ENCODE measurements around the gene MELTF. TPM values are rescaled to one million over a fixed set of nuclear protein-coding genes. Genes with fewer than 3 reads are reported as not detected.
"Not testable (repeated sequence)": the region's sequence is repeated elsewhere in the genome, so short reads cannot be mapped to it uniquely, and the experiment has no call there.

MELTF gene
- total and polyA plus RNA-seq, 11 donors, result 4.9 to 72.6 (median 10.3) TPM

DNA sequence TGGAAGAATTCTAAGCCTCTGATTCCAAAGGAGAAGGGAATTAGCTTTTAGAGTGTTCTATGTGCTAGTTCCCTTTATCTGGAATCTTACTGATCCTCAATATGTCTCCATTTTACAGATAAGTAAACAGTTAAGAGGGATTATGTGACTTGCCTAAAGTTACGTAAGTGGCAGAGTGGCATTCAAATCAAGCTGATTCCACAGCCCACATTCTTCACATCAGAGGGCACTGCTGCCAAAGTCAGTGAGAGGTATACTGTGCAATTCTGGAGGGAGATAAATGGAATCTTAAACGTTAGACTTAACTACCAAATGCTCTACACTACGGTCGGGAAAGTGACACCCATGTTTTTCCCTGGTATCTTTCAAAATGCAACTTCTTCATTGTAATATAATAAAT lies 11.0 kb upstream of the MELTF start:
- peaks cover 0 to 8% (median 0%) of the 10 kb centered on the region in 12 donors for H3K4me1 ChIP-seq
- ATAC-seq, result peak; percentile 50 to 75 (median 66)
- WGBS, 4 donors, result 36 to 58% (median 52%) methylated on average over 4 of the region's 4 CpGs
- H3K4me3 ChIP-seq, result no peak overlapping the region
- no peaks in the 10 kb centered on the region for H3K9me3 ChIP-seq
- intact Hi-C loops (cut with DNase I), result no loop called here
- H3K27me3 ChIP-seq, result no peaks in the 10 kb centered on the region
- peaks cover 0 to 38% (median 21%) of the 10 kb centered on the region in 9 donors for H3K36me3 ChIP-seq
- DNase-seq, result no peak
- no peak overlapping the region for H3K27ac ChIP-seq
- TF ChIP-seq, protein P1, sequence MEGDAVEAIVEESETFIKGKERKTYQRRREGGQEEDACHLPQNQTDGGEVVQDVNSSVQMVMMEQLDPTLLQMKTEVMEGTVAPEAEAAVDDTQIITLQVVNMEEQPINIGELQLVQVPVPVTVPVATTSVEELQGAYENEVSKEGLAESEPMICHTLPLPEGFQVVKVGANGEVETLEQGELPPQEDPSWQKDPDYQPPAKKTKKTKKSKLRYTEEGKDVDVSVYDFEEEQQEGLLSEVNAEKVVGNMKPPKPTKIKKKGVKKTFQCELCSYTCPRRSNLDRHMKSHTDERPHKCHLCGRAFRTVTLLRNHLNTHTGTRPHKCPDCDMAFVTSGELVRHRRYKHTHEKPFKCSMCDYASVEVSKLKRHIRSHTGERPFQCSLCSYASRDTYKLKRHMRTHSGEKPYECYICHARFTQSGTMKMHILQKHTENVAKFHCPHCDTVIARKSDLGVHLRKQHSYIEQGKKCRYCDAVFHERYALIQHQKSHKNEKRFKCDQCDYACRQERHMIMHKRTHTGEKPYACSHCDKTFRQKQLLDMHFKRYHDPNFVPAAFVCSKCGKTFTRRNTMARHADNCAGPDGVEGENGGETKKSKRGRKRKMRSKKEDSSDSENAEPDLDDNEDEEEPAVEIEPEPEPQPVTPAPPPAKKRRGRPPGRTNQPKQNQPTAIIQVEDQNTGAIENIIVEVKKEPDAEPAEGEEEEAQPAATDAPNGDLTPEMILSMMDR (IDR thresholded peaks at IDR 0.05), result peak in 1 of 12 donors; percentile 12
- TF ChIP-seq POLR2A (IDR thresholded peaks at IDR 0.05), result no peak

DNA sequence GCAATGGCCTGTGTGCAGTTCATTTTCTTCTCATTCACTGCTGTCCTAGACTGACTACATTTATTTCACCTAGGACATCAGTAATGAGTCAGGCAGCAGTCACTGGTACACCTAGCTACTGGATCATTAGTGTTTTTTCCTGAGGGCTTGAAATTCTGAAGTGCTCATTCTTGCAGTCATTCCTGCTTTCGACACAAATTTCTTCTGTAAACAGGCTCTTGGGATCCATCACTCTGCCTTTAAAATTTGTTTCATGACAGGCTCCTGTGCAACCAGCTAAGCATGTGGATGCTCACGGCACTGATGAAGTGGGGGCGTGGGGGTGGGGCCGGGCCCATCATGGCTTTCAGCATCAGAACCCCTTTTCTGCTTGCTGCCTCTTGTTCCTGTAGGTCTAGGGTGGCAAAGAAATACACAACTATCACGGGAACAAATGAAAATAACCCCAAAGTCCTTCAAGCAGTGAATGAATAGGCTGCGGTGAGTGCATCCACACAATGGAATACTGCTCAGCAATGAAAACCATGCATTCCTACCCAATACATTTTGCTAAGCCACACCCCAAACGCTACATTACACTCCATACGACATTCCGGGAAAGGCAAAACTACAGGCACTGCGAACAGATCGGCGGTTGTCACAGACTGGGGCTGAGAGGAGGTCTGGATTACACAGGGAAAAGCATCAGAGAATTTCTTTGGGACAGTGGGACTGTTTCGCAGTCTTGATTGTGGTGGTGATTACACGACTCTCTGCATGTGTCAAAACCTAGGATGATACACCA lies 9.3 kb upstream of the MELTF start:
- peak in 1 of 4 donors; percentile 54 for ATAC-seq
- WGBS, 4 donors, result 81 to 89% (median 88%) methylated on average over 14 of the region's 14 CpGs

DNA sequence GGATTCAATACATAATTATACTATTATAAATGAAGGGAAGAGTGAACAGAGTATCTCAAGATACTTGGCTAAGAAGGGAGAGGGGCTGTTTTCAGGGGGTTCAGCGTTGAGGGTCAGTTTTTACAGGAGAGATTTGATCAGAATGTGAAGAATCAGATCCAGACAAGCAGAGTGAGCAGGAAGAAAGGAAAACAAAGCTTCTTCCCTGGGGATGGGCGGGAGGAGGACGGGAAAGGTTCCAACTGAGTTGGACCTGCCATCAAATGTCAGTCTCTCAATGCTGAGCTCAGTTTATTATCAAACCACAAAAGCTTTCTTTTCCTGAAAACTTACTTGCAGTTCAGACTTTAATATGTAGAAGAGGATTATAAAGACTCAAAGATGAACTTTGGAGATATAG lies 6.0 kb upstream of the MELTF start:
- DNase-seq (no peak), ATAC-seq (no peak)
- Histone ChIP-seq H3K36me3 (peaks cover 0 to 2% (median 0%) of the 10 kb centered on the region in 9 donors), H3K27me3 (no peaks in the 10 kb centered on the region), H3K9me3 (no peaks in the 10 kb centered on the region), H3K27ac (no peak overlapping the region), H3K4me1 (peaks cover 0 to 22% (median 10%) of the 10 kb centered on the region in 12 donors), H3K4me3 (no peak overlapping the region)
- intact Hi-C loops (cut with DNase I), result no loop called here
- no peak for TF ChIP-seq POLR2A (IDR thresholded peaks at IDR 0.05)
- TF ChIP-seq, protein P1 (IDR thresholded peaks at IDR 0.05), result no peak
- 49 to 59% (median 53%) methylated on average over 3 of the region's 3 CpGs for WGBS, 4 donors

More for the DNA sequence above, 9.3 kb upstream of the MELTF start:
- DNase-seq, result no peak
- intact Hi-C loops (cut with DNase I), result no loop called here
- Histone ChIP-seq H3K9me3 (no peaks in the 10 kb centered on the region), H3K36me3 (peaks cover 0 to 20% (median 7%) of the 10 kb centered on the region in 9 donors), H3K27ac (no peak overlapping the region), H3K27me3 (no peaks in the 10 kb centered on the region), H3K4me1 (peaks cover 0 to 8% (median 0%) of the 10 kb centered on the region in 12 donors), H3K4me3 (no peak overlapping the region)
- TF ChIP-seq POLR2A (IDR thresholded peaks at IDR 0.05), result no peak
- TF ChIP-seq, protein P1 (IDR thresholded peaks at IDR 0.05), result no peak

DNA sequence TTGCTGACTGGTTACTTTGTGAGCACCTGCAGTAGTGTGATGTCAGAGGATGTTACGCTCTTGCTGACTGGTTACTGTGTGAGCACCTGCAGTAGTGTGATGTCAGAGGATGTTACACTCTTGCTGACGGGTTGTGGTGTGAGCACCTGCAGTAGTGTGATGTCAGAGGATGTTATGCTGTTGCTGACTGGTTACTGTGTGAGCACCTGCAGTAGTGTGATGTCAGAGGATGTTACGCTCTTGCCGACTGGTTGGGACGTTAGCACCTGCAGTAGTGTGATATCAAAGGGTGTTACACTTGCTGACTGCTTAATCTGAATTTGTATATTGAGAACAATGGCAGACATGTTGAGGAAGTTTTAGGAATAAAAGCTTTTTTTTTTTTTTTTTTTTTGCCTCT lies 5.2 kb upstream of the MELTF start:
- intact Hi-C loops (cut with DNase I); H3K36me3 ChIP-seq; ATAC-seq; H3K27me3 ChIP-seq; DNase-seq; H3K4me3 ChIP-seq; H3K27ac ChIP-seq; H3K9me3 ChIP-seq: not testable (repeated sequence)
- 75 to 81% (median 78%) methylated on average over 5 of the region's 5 CpGs for WGBS, 4 donors
- H3K4me1 ChIP-seq, result peaks cover 0 to 28% (median 13%) of the 10 kb centered on the region in 12 donors

DNA sequence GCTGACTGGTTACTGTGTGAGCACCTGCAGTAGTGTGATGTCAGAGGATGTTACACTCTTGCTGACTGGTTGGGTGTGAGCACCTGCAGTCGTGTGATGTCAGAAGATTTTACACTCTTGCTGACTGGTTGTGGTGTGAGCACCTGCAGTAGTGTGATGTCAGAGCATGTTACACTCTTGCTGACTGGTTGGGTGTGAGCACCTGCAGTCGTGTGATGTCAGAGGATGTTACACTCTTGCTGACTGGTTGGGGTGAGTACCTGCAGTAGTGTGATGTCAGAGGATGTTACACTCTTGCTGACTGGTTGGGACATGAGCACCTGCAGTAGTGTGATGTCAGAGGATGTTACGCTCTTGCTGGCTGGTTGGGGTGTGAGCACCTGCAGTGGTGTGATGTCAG lies 4.1 kb upstream of the MELTF start:
- peaks cover 0 to 38% (median 23%) of the 10 kb centered on the region in 12 donors for H3K4me1 ChIP-seq
- intact Hi-C loops (cut with DNase I); H3K9me3 ChIP-seq; H3K36me3 ChIP-seq; H3K27ac ChIP-seq; DNase-seq; ATAC-seq; H3K4me3 ChIP-seq: not testable (repeated sequence)
- peaks cover 0 to 12% (median 0%) of the 10 kb centered on the region in 9 donors for H3K27me3 ChIP-seq
- 69 to 82% (median 80%) methylated on average over 2 to 3 of the region's 3 CpGs for WGBS, 4 donors

Measured in heart left ventricle (tissue), 16 donors.